ENCODE measurements around the gene ORC2.
"Not testable (repeated sequence)": the region's sequence is repeated elsewhere in the genome, so short reads cannot be mapped to it uniquely, and the experiment has no call there.

ORC2 gene

GRCh38 chr2:200930947-200931626 is 32.4 kb downstream of the ORC2 start:
- no peak for DNase-seq

DNA sequence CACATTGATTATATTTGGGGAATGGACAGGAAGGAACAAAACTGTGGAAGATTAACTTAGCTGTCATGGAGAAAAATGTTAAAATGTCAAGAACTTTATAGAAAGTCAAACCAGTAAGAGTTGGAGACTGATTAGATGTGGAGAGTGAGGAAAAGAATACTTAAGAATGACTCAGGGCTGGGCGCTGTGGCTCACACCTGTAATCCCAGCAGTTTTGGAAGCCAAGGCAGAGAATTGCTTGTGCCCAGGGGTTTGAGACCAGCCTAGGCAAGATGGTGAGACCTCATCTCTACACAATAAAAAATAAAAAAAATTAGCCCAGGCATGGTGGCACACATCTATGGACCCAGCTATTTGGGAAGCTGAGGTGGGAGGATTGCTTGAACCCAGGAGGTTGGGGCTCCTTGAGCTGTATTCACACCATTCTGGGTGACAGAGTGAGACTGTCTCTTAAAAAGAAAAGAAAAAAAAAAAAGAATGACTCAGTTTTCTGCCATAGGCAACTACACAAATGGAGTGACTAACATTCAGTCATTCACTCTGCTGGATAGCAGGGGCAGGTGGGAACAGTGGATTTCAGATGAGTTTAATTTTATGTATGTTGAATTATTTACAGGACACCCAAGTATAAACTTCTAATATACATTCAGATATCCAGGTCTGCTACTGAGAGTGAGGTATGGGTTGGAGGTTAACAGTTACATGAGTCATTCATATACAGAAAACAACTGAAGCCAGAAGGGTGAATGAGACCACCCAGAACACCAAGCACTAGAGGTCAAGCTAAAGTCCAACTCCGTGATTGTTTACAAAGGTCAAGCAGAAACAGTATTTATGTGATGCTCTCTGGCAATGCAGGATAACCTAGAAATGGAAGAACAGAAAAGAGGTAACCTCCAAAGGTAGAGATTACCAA is 33.9 kb downstream of the ORC2 start:
- no peak for DNase-seq

- DNase-seq, result no peak
These were observed 41.0 kb downstream of the ORC2 start for GRCh38 chr2:200922439-200922838.

DNA sequence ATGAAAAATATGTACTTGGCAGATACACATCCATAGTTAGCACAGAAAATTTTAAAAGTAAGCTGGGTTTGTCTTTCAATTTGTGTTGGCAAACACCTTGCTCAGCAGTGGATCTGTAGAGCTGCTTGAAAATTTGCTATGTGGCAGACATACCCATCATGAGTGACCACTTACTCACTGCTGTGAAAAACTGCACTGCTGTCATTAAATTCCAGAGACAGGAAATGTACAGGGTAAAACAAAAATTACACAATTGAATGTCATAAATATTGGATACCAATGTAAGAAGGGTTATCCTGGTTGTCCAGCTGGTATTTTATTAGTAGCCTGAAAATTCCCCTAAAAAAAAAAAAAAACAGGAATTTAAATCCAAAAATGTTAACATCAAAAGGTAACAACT is 49.8 kb downstream of the ORC2 start:
- no peak for DNase-seq

DNA sequence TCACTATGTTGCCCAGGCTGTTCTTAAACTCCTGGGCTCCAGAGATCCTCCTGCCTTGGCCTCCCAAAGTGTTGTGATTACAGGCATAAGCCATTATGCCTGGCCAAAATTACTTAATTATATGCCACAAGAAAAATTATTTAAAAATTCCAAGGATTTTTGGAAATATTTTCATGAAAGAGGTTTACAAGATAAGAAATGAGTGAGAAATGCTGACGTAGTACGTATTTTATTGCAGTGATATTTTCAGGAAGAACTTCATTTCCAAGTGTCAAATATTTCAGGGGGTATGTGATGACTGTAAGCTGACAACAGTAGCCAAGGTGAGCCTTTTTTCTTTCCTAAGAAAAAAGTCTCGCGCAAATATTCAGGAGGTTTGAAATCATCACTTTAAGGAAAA is 53.5 kb downstream of the ORC2 start:
- DNase-seq, result no peak

- DNase-seq, result peak; percentile 65
These were observed 57.7 kb downstream of the ORC2 start for GRCh38 chr2:200905618-200906296.

DNA sequence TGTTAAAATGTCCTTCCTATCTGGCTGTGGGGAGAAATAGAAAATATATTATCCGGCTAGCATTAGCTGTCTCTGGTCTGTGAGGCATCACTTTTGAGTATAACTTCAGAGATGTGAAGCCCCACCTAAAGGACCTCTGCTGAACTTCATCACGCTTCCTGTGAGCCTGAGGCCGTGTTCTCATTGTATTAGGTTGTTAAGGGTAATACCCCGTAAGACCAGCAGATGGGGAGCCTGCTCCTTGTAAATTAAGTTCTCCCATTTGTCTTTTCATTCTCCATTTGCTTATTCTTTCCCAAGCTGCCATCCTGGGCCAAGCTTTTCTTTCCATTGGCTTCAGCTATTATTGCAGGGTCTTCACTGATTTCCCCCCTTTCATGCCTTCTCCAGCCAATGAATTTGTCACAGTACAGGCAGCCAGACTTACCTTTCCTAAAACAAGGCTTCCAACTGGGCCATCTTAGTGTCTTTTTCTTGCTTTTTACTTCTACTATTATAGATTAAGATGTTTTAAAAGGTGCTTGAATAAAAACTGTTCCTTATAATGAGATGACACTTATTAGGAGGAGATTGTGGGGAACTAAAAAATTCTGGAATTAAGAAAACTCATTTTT is 61.9 kb downstream of the ORC2 start:
- peak; percentile 74 for DNase-seq

DNA sequence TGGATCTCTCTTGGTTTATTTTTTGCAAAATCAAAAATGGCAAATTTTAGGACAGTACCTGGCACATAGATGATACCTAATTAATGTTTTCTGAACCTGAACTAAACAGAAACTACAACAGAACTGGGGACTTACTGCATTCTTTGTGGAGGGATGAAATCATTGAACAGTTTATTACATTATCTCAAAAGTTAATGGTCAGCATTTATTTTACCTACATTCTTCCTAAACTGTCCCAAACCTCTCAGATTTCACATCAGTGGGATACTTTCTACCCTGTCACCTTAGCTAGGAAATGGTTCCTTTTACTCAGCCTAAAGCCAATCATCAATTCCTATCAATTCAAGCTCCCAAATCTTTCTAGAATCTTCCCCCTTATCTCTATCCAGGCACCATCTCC is 64.0 kb downstream of the ORC2 start:
- no peak for DNase-seq

- peak; percentile 98 for DNase-seq
These were observed 74.5 kb downstream of the ORC2 start, which contains the start of the genes NIF3L1 and PPIL3 for GRCh38 chr2:200888704-200889625. Gene NIF3L1, plus strand, starts transcription at chr2:200889371. Its CDS starts 2,573 bp downstream, at chr2:200891944. Gene PPIL3, minus strand, starts transcription at chr2:200889077. Its CDS starts 1,462 bp downstream, at chr2:200887615.

GRCh38 chr2:200881715-200882249 is 81.7 kb downstream of the ORC2 start:
- DNase-seq, result not testable (repeated sequence)

GRCh38 chr2:200878289-200878880 is 85.1 kb downstream of the ORC2 start:
- DNase-seq, result no peak

DNA sequence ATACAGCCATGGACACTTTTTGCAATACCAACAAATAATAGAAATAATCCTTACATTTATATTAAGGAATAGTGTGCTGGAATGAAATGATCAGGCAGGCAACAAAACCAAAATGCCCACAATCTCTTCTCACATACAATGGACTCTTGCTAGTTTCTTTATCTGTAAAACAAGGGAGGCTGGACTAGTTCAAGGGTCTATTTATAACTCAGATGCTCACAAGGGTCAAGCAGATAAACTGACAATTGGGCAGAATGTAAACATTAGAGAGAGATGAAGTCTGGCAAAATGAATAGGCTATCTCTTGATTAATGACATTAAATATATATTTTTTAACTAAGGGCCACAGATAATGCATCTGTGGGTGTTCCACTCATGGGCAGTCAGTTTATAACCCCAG is 86.0 kb downstream of the ORC2 start:
- DNase-seq, result no peak

- no peak for DNase-seq
These were observed 89.9 kb downstream of the ORC2 start for GRCh38 chr2:200873560-200873959.

GRCh38 chr2:200871151-200871550 is 92.3 kb downstream of the ORC2 start:
- no peak for DNase-seq

DNA sequence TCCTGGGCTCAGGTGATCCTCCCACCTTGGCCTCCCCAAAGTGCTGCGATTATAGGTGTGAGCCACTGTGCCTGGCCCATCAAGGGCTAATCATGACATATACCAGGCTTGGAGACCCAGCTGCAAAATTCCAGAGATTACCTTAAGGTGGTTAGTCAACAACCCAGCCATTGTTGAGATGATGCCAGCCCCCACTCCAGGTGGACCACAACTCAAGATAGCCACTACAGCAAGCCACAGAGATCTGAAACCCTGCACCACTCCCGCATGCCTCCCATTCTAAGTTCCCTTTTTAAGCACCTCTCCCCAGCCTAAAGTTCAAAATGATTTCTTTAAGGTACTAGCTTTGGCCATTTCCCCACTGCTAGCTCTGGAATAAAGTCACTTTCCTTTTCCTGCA is 94.4 kb downstream of the ORC2 start:
- no peak for DNase-seq

GRCh38 chr2:200864176-200865034 is 99.1 kb downstream of the ORC2 start, which contains the start of gene CLK1:
Gene CLK1, minus strand, starts transcription at chr2:200864658. Its CDS starts 2,796 bp downstream, at chr2:200861862.
- peak; percentile 98 for DNase-seq

- peak; percentile 65 for DNase-seq
These were observed 99.7 kb downstream of the ORC2 start for GRCh38 chr2:200863782-200864175.

- DNase-seq, result peak; percentile 71
These were observed 100.9 kb downstream of the ORC2 start for GRCh38 chr2:200862532-200863000.

DNA sequence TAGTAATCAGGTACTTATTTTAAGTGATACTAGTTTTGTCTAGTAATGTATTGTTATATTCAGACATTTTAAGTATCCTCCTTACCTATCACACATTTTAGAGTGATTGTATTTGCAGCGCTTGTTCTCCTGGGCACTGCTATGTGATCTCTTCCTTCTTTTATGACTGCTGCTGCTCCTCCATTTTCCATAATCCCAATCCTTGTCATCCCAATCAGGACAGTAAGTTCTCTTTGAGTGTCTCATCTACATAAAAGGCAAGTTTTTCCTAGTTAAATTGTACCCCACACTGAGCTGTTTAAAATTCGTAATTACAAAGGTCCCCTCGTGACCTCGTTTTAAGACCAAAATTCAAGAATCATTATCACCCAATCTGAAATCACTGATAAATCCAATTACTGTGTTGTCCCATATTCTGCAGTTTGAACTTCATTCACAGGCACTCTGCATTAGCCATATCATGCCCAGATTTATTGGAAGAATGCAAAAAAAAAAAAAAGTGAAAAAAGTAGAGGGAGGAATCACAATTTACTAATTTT is 101.8 kb downstream of the ORC2 start:
- no peak for DNase-seq

Data from activated CD8-positive, alpha-beta memory T cell treated with anti-CD3 and anti-CD28 coated beads for 24 hours (primary cell).